ENCODE measurements around the gene INO80B. TPM values are rescaled to one million over a fixed set of nuclear protein-coding genes. Genes with fewer than 3 reads are reported as not detected.
"Not testable (repeated sequence)": the region's sequence is repeated elsewhere in the genome, so short reads cannot be mapped to it uniquely, and the experiment has no call there.

The INO80B gene
- total RNA-seq, 4 donors from 2014 or later, result 4.6 to 26.5 (median 14.9) TPM

GRCh38 chr2:74481431-74481830 is 26.5 kb downstream of the INO80B start:
- TF ChIP-seq CTCF (IDR thresholded peaks at IDR 0.05), result no peak
- no peak for ATAC-seq (ENCODE audit: low FRiP score)

GRCh38 chr2:74481961-74482800 is 27.3 kb downstream of the INO80B start:
- no peak for DNase-seq (ENCODE audit: low spot score)
- TF ChIP-seq CTCF (IDR thresholded peaks at IDR 0.05), result no peak
- ATAC-seq (ENCODE audit: low FRiP score), result peak; percentile 66

More at GRCh38 chr2:74481431-74481830, 26.5 kb downstream of the INO80B start:
- no peak for DNase-seq (ENCODE audit: low spot score)

DNA sequence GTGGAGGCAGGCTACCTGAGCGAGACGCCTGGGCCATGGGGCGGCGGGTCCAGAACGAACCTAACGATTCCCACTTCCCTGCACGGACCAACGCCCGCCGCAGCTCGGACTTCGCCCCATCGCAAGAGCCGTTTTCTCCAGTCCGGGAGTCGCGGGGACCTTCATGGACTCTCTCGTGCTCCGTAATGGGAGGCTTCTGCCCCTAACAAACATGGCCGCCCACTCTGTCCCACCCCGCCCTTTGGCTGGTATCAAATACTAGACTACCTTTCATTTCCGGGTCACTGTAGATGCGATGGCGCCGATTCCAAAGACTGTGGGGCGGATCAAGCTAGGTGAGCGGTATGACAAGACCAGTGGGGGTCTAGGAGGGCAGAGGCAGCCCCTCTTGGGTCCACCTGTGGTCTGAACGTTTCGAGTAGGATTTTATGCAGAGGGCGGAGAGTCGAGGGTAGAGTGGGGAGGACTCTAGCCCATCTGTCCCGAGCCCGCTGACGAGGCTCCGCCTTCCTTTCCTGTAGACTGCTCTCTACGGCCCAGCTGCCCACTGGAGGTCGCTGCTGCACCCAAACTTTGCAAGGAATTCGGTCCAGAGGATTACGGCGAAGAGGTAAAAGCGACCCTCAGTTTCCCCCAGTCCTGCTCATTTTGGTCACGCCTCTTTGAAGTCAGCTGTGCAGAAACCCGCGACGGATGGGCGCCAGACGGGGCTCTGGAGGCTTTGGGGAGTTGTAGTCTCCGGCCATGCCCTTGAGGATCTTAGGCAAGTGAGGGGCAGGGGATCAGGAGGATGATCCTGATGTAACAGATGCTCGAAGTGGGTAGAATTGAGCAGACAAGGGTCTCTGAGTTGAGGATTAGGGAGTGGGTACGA is 28.2 kb downstream of the INO80B start, which contains the start of the genes CCDC142 and TTC31:
CCDC142 (minus strand) TSS at position 198 of the 874 bp plus-strand sequence; CDS start at position 37, 161 bp downstream.
TTC31 (plus strand) TSS at position 281 of the 874 bp plus-strand sequence; CDS start at position 296, 15 bp downstream.
- DNase-seq (ENCODE audit: low spot score) (peak; percentile 93), ATAC-seq (ENCODE audit: low FRiP score) (peak; percentile 98)
- TF ChIP-seq CTCF (IDR thresholded peaks at IDR 0.05), result no peak

GRCh38 chr2:74483675-74484164 is 28.8 kb downstream of the INO80B start:
- not testable (repeated sequence) for DNase-seq (ENCODE audit: low spot score); ATAC-seq (ENCODE audit: low FRiP score)

DNA sequence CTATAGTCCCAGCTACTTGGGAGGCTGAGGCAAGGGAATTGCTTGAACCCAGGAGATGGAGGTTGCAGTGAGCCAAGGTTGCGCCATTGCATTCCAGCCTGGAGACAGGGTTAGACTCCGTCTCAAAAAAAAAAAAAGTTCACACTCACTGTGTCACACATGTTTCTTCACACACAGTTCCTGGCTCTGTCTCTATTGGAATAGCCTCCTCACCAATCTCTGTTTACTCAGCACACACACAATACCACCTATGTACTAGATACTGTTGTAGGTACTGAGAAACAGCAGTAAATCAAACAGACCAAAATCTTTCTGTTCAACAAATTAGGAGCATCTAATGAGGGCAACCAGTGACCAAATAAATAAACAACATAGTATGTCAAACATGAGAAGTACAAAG is 31.3 kb downstream of the INO80B start:
- TF ChIP-seq CTCF (IDR thresholded peaks at IDR 0.05), result no peak
- DNase-seq (ENCODE audit: low spot score) (no peak), ATAC-seq (ENCODE audit: low FRiP score) (no peak)

- TF ChIP-seq CTCF (IDR thresholded peaks at IDR 0.05), result no peak
- DNase-seq (ENCODE audit: low spot score) (no peak), ATAC-seq (ENCODE audit: low FRiP score) (no peak)
These were observed 34.0 kb downstream of the INO80B start for GRCh38 chr2:74488643-74489481.

Measured in omental fat pad (tissue), 4 donors.